ENCODE results near the gene SLC25A23. TPM values are rescaled to one million over a fixed set of nuclear protein-coding genes. Genes with fewer than 3 reads are reported as not detected.

The SLC25A23 gene
- total RNA-seq, 1 donor from 2014 or later = 116 TPM

DNA sequence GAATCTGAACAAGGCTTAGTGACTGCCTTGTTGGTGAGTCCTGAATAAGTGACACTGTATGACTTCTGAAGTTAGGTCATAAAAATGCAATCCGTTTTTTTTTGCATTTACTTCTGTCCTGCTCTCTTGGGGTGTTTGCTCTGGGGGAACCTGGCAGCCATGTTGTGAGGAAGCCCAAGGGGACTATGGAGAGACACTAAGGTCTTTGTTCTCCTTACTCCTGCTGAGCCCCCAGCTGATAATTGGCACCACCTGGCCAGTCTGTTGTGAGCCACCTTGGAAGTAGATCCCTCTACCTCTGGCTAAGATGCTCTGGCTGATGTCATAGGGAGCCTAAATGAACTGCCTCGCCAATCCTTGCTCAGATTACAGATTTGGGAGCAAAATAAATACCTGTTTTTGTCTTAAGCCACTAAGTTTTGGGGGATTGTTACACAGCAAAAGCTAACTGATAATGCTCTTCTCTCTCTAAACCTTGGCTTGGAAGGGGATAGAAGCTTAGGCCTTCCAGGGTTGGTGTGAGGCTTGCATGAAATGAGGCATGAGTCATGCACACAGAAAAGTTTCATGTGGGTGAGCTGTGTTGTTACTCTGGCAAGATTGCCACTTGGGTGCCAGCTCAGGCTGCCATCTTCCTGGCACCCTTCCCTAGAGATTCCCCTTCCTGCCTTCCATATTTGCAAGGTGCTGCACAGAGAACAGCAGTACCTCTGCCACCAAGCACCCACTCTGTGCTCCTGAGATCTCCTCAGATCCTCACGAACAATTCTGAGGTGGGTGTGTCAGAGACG is 32.4 kb upstream of the SLC25A23 start:
- H3K27ac ChIP-seq (replicated peaks) = no peak overlapping the region
- H3K9me3 ChIP-seq (replicated peaks) = peaks cover 11% of the 10 kb centered on the region
- H3K36me3 ChIP-seq = no peaks in the 10 kb centered on the region
- TF ChIP-seq, protein P1, sequence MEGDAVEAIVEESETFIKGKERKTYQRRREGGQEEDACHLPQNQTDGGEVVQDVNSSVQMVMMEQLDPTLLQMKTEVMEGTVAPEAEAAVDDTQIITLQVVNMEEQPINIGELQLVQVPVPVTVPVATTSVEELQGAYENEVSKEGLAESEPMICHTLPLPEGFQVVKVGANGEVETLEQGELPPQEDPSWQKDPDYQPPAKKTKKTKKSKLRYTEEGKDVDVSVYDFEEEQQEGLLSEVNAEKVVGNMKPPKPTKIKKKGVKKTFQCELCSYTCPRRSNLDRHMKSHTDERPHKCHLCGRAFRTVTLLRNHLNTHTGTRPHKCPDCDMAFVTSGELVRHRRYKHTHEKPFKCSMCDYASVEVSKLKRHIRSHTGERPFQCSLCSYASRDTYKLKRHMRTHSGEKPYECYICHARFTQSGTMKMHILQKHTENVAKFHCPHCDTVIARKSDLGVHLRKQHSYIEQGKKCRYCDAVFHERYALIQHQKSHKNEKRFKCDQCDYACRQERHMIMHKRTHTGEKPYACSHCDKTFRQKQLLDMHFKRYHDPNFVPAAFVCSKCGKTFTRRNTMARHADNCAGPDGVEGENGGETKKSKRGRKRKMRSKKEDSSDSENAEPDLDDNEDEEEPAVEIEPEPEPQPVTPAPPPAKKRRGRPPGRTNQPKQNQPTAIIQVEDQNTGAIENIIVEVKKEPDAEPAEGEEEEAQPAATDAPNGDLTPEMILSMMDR (IDR thresholded peaks at IDR 0.05; ENCODE audit: borderline replicate concordance) = no peak
- intact Hi-C loops (cut with micrococcal nuclease) = no loop called here
- no peaks in the 10 kb centered on the region for H3K4me1 ChIP-seq
- peaks cover 49% of the 10 kb centered on the region for H3K27me3 ChIP-seq (ENCODE audit: low read depth)
- no peak overlapping the region for H3K4me3 ChIP-seq
- DNase-seq = no peak

DNA sequence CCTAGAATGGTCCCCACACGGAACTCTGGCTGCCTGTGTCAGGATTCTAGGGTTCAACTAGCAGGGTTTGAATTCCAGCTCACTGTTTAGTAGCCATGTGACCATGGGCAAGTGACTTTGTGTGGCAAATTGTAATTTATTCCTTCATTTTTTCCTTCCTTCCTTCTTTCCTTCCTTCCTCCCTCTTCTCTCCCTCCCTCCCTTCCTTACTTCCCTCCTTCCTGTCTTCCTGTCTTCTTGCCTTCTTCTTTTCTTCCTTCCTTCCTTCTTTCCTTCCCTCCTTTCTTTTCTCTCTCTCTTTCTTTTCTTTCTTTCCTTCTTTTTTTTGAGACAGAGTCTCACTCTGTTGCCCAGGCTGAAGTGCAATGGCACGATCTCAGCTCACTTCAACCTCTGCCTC is 30.5 kb upstream of the SLC25A23 start:
- H3K4me3 ChIP-seq = no peak overlapping the region
- peaks cover 66% of the 10 kb centered on the region for H3K27me3 ChIP-seq (ENCODE audit: low read depth)
- TF ChIP-seq, protein P1 (IDR thresholded peaks at IDR 0.05; ENCODE audit: borderline replicate concordance) = no peak
- H3K36me3 ChIP-seq = no peaks in the 10 kb centered on the region
- H3K4me1 ChIP-seq = no peaks in the 10 kb centered on the region
- H3K27ac ChIP-seq (replicated peaks) = no peak overlapping the region
- DNase-seq = no peak
- peaks cover 11% of the 10 kb centered on the region for H3K9me3 ChIP-seq (replicated peaks)
- intact Hi-C loops (cut with micrococcal nuclease) = no loop called here

DNA sequence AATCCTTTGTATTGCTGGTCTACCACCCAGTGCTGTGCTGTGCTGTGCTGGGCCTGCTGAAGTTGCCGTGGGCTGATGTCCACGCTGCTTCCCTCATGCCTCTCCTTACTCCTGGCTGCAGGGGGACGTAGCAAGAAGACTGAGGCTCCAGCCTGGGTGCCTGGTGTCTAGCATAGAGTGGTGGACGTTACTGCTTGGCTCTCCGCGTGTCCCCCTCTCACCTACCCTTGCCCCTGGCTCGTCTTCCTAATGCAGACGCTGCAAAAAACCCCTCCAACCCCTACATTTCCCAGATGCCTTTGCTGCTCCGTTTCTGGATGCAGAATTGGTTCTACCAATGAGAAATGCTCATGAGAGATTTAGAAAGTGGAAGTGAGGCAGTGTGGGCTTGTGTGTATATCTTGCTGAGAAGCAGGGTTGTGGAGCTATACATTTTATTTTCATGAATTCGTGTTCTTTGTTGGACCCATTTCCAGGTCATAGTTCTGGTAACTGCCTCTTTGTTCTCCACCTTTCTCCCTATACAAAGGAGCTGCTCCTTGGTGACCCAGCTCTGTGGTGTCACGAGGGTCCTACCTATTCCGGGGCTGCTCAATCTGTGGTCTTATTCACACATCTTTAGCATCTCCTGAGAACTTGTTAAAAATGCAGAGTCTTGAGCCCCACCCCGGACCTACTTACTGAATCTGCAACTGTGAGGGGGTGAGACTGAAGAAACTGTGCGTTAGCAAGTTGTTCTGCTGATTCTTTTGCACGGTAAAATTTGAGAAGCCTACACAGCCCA is 29.9 kb upstream of the SLC25A23 start:
- Histone ChIP-seq H3K9me3 (replicated peaks) (peaks cover 11% of the 10 kb centered on the region), H3K4me3 (no peak overlapping the region), H3K36me3 (no peaks in the 10 kb centered on the region), H3K4me1 (no peaks in the 10 kb centered on the region), H3K27ac (replicated peaks) (no peak overlapping the region), H3K27me3 (ENCODE audit: low read depth) (peaks cover 66% of the 10 kb centered on the region)
- intact Hi-C loops (cut with micrococcal nuclease) = no loop called here
- TF ChIP-seq, protein P1 (IDR thresholded peaks at IDR 0.05; ENCODE audit: borderline replicate concordance) = no peak
- no peak for DNase-seq

DNA sequence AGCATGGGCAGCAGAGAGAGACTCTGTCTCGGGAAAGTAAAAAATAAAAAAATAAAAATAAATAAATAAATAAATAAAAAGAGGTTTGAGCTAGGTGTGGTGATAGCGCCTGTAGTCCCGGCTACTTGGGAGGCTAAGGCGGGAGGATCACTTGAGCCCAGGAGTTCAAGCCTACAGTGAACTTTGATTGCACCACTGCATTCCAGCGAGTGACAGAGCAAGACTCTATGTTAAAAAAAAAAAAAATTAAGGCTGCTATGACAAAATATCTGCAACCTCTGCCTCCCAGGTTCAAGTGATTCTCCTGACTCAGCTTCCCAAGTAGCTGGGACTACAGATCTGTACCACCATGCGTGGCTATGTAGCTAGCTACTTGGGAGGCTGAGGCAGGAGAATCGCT is 25.2 kb upstream of the SLC25A23 start:
- no peaks in the 10 kb centered on the region for H3K9me3 ChIP-seq (replicated peaks)
- no peak overlapping the region for H3K4me3 ChIP-seq
- H3K36me3 ChIP-seq = no peaks in the 10 kb centered on the region
- no peaks in the 10 kb centered on the region for H3K4me1 ChIP-seq
- TF ChIP-seq, protein P1 (IDR thresholded peaks at IDR 0.05; ENCODE audit: borderline replicate concordance) = no peak
- H3K27ac ChIP-seq (replicated peaks) = no peak overlapping the region
- DNase-seq = no peak
- intact Hi-C loops (cut with micrococcal nuclease) = no loop called here
- peaks cover 48% of the 10 kb centered on the region for H3K27me3 ChIP-seq (ENCODE audit: low read depth)

DNA sequence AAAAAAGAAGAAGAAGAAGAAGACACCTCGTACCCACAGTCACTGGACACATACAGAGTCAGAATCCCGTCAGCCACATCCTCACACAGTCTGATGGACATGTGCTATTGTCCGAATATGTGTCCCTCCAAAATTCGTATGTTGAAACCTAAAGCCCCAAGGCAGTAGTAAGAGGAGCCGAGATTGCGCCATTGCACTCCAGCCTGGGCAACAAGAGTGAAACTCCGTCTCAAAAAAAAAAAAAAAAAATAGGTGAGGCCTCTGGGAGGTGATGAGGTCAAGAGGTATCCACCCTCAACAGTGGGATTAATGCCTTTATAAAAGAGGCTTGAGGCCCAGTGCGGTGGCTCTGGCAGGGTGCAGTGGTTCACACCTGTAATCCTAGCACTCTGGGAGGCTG is 24.6 kb upstream of the SLC25A23 start:
- Histone ChIP-seq H3K27me3 (ENCODE audit: low read depth) (peaks cover 53% of the 10 kb centered on the region), H3K4me1 (no peaks in the 10 kb centered on the region), H3K9me3 (replicated peaks) (no peaks in the 10 kb centered on the region), H3K36me3 (no peaks in the 10 kb centered on the region), H3K27ac (replicated peaks) (no peak overlapping the region), H3K4me3 (no peak overlapping the region)
- TF ChIP-seq, protein P1 (IDR thresholded peaks at IDR 0.05; ENCODE audit: borderline replicate concordance) = no peak
- intact Hi-C loops (cut with micrococcal nuclease) = no loop called here
- no peak for DNase-seq

Data from left ventricle myocardium inferior (tissue), 1 donor.